ENCODE measurements around the gene CCDC187. TPM values are rescaled to one million over a fixed set of nuclear protein-coding genes. Genes with fewer than 3 reads are reported as not detected.
A peak's percentile ranks its signal among the peaks of the same experiment; 100 is the strongest.

Gene CCDC187
- total RNA-seq, 1 donor from 2014 or later, result 0.07 TPM

- H3K36me3 Mint-ChIP-seq (ENCODE audit: low read depth), result no peaks in the 10 kb centered on the region
- peak overlapping the region; percentile 36 for H3K4me3 Mint-ChIP-seq
- H3K27me3 Mint-ChIP-seq (ENCODE audit: low read depth), result no peaks in the 10 kb centered on the region
- TF ChIP-seq CTCF (conservative IDR thresholded peaks at IDR 0.05), result no peak
- peaks cover 29% of the 10 kb centered on the region for H3K4me1 Mint-ChIP-seq
- H3K9me3 Mint-ChIP-seq, result no peaks in the 10 kb centered on the region
- H3K27ac Mint-ChIP-seq (ENCODE audit: unreplicated experiment), result no peak overlapping the region
- DNase-seq (ENCODE audit: low read depth, low spot score), result no peak
Observed at GRCh38 chr9:136247551-136247916, 56.4 kb downstream of the CCDC187 start.

- H3K4me1 Mint-ChIP-seq, result peaks cover 31% of the 10 kb centered on the region
- TF ChIP-seq CTCF (conservative IDR thresholded peaks at IDR 0.05), result no peak
- no peaks in the 10 kb centered on the region for H3K9me3 Mint-ChIP-seq
- no peak overlapping the region for H3K27ac Mint-ChIP-seq (ENCODE audit: unreplicated experiment)
- peak overlapping the region; percentile 85 for H3K4me3 Mint-ChIP-seq
- DNase-seq (ENCODE audit: low read depth, low spot score), result no peak
- H3K27me3 Mint-ChIP-seq (ENCODE audit: low read depth), result no peaks in the 10 kb centered on the region
- H3K36me3 Mint-ChIP-seq (ENCODE audit: low read depth), result no peaks in the 10 kb centered on the region
Observed at GRCh38 chr9:136246849-136247550, 56.9 kb downstream of the CCDC187 start.

GRCh38 chr9:136245219-136246150, 58.4 kb downstream of the CCDC187 start, which contains the start of gene QSOX2:
QSOX2 (minus strand) TSS chr9:136245812; CDS start chr9:136245803, 9 bp downstream.
- Mint-ChIP-seq H3K4me3 (peak within 1 kb of the TSS; percentile 97), H3K27ac (ENCODE audit: unreplicated experiment) (peak within 1 kb of the TSS; percentile 85), H3K36me3 (ENCODE audit: low read depth) (no peaks in the 10 kb centered on the region), H3K27me3 (ENCODE audit: low read depth) (no peaks in the 10 kb centered on the region), H3K4me1 (peaks cover 35% of the 10 kb centered on the region), H3K9me3 (no peaks in the 10 kb centered on the region)
- no peak for TF ChIP-seq CTCF (conservative IDR thresholded peaks at IDR 0.05)
- DNase-seq (ENCODE audit: low read depth, low spot score), result peak; percentile 79

- no peak for DNase-seq (ENCODE audit: low read depth, low spot score)
- Mint-ChIP-seq H3K27me3 (ENCODE audit: low read depth) (no peaks in the 10 kb centered on the region), H3K36me3 (ENCODE audit: low read depth) (no peaks in the 10 kb centered on the region), H3K27ac (ENCODE audit: unreplicated experiment) (peak overlapping the region; percentile 85), H3K4me3 (peak overlapping the region; percentile 97), H3K9me3 (no peaks in the 10 kb centered on the region), H3K4me1 (peaks cover 35% of the 10 kb centered on the region)
- no peak for TF ChIP-seq CTCF (conservative IDR thresholded peaks at IDR 0.05)
Observed at GRCh38 chr9:136244969-136245218, 59.0 kb downstream of the CCDC187 start.

- no peak for DNase-seq (ENCODE audit: low read depth, low spot score)
- H3K27ac Mint-ChIP-seq (ENCODE audit: unreplicated experiment), result peak overlapping the region; percentile 85
- H3K27me3 Mint-ChIP-seq (ENCODE audit: low read depth), result no peaks in the 10 kb centered on the region
- H3K9me3 Mint-ChIP-seq, result no peaks in the 10 kb centered on the region
- peaks cover 35% of the 10 kb centered on the region for H3K4me1 Mint-ChIP-seq
- TF ChIP-seq CTCF (conservative IDR thresholded peaks at IDR 0.05), result no peak
- no peaks in the 10 kb centered on the region for H3K36me3 Mint-ChIP-seq (ENCODE audit: low read depth)
- H3K4me3 Mint-ChIP-seq, result peak overlapping the region; percentile 97
Observed at GRCh38 chr9:136244122-136244968, 59.5 kb downstream of the CCDC187 start.

All from neural crest cell (in vitro differentiated cells).